Tibial nerve (tissue), 4 donors: Measurements from ENCODE around the gene MTA3.

Experiments
- CTCF ChIP-seq, 5 experiments: fragments of 200-600 bp in 3 of 5; fragments of 450-650 bp in 2 of 5; sonication (generic) in 3 of 5; IDR thresholded peaks; one replicate each; pipeline ENCODE4 v1.5.1; 2016 to 2019; ENCODE audit warnings: antibody characterized with exemption in 5 of 5, mild to moderate bottlenecking in 3 of 5, moderate library complexity in 2 of 5
- EP300 ChIP-seq, 2 donors: sonication (generic); formaldehyde crosslinking; IDR thresholded peaks; one replicate each; pipeline ENCODE4 v1.6.1; 2017; ENCODE audit warnings: antibody characterized with exemption in 2 of 2, mild to moderate bottlenecking in 1 of 2
- POLR2A ChIP-seq, 2 donors: fragments of 450-650 bp; IDR thresholded peaks; one replicate each; pipeline ENCODE4 v1.6.1; 2017; ENCODE audit warnings: antibody characterized with exemption in 2 of 2, mild to moderate bottlenecking in 2 of 2, moderate library complexity in 2 of 2

GRCh38 chr2:42723465-42723864 is 155.0 kb downstream of the MTA3 start:
- TF ChIP-seq EP300 (IDR thresholded peaks at IDR 0.05) = no peak
- TF ChIP-seq CTCF (IDR thresholded peaks at IDR 0.05) = no peak
- TF ChIP-seq POLR2A (IDR thresholded peaks at IDR 0.05) = no peak
